Adipose tissue (tissue), 3 donors: Measurements from ENCODE around the gene ADIG. TPM values are rescaled to one million over a fixed set of nuclear protein-coding genes. Genes with fewer than 3 reads are reported as not detected.

ENCODE experiments used
- H3K27ac ChIP-seq: one replicate; pipeline ENCODE4 v1.5.1; 2013; ENCODE audit warnings: low read depth, low read length
- WGBS, 3 donors: extraction: QIAGEN DNeasy Blood & Tissue Kit; methylation state at CpG; one replicate each; pipeline ENCODE4 v1.1.7; 2013; 5-methylcytosine and 5-hydroxymethylcytosine counted together
- polyA plus RNA-seq, 3 donors: library from polyadenylated mRNA; stranded (reverse); fragments of 200-250 nt; gene quantifications; one replicate each; pipeline ENCODE4 v1.2.3, GENCODE V29; 2013
- donor health status: healthy with polysubstance abuse.
- donor health status: Bipolar disorder and iron deficiency.
- donor health status: healthy.

ADIG gene
- polyA plus RNA-seq, 3 donors = not detected

DNA sequence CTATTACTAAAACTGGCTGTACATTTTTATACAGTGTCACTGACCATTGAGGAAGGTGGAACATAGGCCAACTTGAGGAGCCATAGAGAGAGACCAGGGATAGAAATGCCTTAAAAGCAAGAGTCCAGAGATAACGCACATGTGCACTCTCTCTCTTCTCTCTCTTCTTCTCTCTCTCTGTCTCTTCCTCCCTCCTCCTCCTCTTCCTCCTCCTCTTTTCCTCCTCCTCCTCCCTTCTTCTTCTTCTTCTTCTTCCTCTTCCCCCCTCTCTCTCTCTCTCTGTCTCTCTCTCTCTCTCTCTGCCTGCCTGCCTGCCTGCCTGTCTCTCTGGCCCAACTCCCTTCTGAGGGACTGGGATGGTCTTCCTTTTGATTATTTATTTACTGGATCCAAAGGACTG is 16.3 kb upstream of the ADIG start:
- WGBS, 3 donors = 94 to 100% (median 95%) methylated on average over 1 of the region's 1 CpG
- H3K27ac ChIP-seq = no peak overlapping the region

- WGBS, 3 donors = 79 to 97% (median 96%) methylated on average over 6 of the region's 6 CpGs
- no peak overlapping the region for H3K27ac ChIP-seq
These were observed 14.9 kb upstream of the ADIG start for GRCh38 chr20:38566036-38566598.

GRCh38 chr20:38569747-38570525 is 11.1 kb upstream of the ADIG start:
- WGBS, 3 donors = 67 to 80% (median 76%) methylated on average over 5 of the region's 5 CpGs

GRCh38 chr20:38573413-38573812 is 7.6 kb upstream of the ADIG start:
- WGBS, 3 donors = 56 to 68% (median 64%) methylated on average over 7 of the region's 7 CpGs
- H3K27ac ChIP-seq = no peak overlapping the region

More at GRCh38 chr20:38569747-38570525, 11.1 kb upstream of the ADIG start:
- H3K27ac ChIP-seq = no peak overlapping the region

DNA sequence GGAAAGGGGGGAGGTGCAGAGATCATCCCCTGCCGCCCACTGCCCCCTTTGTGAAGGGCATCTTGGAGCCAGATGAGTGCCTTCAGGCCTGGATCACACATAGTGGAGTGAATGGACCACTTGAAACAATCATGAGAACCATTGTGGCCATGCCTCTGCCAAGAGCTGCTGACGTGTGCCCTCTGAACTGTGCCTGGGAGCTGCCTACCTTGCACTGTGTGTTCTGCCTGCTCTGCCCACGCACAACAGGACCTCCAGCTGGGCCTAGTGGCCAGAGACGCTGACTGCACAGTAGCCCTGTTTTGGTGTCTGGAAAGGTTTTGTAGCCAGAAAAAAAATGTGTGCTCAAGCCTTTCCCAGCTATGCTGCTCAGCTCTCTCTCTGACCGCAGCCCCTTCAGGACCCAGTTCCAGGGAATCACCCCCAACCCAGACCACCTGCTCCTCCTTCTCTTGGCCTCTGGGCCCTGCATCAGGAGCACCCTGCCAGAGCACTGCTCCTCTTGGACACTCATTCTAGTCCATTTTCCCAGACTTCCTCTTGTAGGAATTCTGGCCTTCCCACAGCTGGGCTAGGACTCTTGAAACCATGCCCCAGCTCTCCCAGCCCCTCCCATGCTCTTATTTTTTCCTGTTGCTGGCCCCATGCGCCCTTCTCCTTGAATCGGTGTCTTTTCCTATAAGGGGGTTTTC is 1.6 kb upstream of the ADIG start:
- 62 to 73% (median 66%) methylated on average over 7 of the region's 7 CpGs for WGBS, 3 donors
- no peak overlapping the region for H3K27ac ChIP-seq

GRCh38 chr20:38579921-38580320 is 1.1 kb upstream of the ADIG start:
- H3K27ac ChIP-seq = no peak overlapping the region
- 72 to 74% (median 74%) methylated on average over 4 of the region's 4 CpGs for WGBS, 3 donors

DNA sequence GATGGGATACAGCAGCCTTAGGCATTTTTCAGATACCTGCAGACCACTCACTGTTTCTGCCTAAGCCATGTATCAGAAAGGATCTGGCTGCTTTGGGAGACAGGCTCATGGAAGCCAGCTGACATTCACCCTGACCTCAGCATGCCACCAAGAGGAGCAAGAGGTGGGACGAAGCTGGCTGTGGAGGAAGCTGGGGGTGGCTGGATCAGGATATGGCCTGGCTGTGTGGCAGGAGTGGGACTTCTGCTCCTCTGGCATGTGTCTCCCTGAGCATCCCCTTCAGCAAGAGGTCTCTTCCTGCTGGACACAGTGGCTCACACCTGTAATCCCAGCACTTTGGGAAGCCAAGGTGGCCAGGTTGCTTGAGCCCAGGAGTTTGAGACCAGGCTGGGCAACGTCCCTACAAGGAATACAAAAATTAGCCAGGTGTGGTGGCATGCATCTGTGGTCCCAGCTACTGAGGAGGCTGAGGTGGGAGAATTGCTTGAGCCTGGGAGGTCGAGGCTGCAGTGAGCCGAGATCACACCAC is 897 bp downstream of the ADIG start:
- WGBS, 3 donors = 63 to 68% (median 67%) methylated on average over 4 of the region's 4 CpGs
- H3K27ac ChIP-seq = no peak overlapping the region

- WGBS, 3 donors = 47 to 92% (median 91%) methylated on average over 4 of the region's 4 CpGs
- no peak overlapping the region for H3K27ac ChIP-seq
These were observed 2.3 kb downstream of the ADIG start for GRCh38 chr20:38583306-38583705.

- WGBS, 3 donors = 48 to 54% (median 51%) methylated on average over 7 of the region's 7 CpGs
- H3K27ac ChIP-seq = no peak overlapping the region
These were observed 3.2 kb downstream of the ADIG start for GRCh38 chr20:38584099-38584763.

DNA sequence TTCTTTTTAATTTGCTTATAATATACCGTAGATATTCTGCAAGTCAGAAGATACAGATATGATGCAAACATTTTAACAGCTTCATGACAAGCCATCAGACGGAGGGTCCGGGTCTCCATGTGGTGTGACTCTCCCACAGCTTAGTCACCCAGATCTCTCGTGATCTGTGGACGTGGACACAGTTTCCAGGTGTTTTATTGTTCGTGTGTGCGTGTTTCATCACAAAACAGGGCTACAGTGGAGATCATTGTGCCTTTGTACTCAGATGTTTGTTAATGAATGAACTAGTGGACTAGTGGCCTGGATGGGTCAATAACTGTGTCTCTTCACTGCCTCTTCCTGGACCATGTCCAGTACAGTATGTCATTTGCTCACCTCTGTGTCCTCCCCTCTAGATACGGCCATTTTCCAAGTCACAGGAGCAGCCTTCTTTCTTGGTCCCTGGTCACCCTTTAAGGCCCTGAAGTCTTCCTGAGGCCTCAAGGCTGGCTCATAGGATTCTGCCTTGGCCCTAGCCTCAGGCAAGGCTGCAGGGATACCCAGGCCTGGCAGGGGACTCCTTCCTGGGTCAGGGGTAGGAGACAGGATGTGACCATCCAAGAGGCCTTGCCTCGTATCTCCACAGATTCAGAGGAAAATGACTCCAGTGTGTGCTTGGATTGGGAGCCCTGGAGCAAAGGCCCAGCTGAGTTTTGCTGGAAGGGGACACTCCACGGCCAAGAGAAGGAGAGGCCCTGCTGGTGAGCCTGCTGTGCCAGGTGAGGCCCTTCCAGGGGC is 4.6 kb downstream of the ADIG start:
- H3K27ac ChIP-seq = no peak overlapping the region
- 72 to 84% (median 82%) methylated on average over 10 of the region's 10 CpGs for WGBS, 3 donors

DNA sequence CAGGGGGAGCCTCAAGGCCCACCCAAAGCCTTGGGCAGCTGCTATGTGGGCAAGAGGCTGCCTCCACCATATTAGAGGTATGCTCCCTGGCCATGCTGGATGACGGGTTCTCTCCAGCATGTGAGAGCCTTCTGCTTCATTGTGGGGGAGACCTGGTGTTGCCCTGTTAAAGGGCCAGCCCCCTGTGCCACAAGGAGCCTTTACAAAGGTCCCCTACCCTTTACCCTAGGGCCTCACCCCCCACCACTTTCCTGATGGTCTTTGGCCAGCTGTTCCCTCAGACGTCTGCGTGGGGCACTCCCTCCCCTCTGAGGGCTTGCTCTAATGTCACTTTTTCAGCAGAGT is 5.2 kb downstream of the ADIG start:
- no peak overlapping the region for H3K27ac ChIP-seq
- 71 to 80% (median 72%) methylated on average over 3 of the region's 3 CpGs for WGBS, 3 donors

DNA sequence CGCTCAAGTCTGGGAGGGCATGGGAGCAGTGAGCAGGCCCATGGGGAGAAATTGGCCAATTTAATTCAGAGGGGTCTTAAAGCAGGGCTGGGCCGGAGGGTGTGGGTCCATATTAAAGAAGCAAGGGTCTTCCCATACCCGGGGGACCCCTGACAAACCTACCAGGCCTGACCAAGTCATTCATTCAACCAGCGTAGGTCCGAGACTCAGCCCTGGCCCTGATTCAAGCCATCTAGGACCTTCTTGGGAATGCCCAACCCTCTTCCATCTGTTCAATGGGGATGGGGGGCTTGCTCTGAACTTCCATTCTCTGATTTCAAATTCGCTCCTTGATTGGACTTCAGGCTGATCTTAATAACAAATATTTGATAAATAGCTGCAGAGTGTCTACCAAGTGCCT is 7.3 kb downstream of the ADIG start:
- no peak overlapping the region for H3K27ac ChIP-seq
- 83 to 91% (median 89%) methylated on average over 6 of the region's 6 CpGs for WGBS, 3 donors

- H3K27ac ChIP-seq = no peak overlapping the region
- WGBS, 3 donors = 79 to 88% (median 80%) methylated on average over 4 of the region's 4 CpGs
These were observed 8.4 kb downstream of the ADIG start for GRCh38 chr20:38589351-38589750.

DNA sequence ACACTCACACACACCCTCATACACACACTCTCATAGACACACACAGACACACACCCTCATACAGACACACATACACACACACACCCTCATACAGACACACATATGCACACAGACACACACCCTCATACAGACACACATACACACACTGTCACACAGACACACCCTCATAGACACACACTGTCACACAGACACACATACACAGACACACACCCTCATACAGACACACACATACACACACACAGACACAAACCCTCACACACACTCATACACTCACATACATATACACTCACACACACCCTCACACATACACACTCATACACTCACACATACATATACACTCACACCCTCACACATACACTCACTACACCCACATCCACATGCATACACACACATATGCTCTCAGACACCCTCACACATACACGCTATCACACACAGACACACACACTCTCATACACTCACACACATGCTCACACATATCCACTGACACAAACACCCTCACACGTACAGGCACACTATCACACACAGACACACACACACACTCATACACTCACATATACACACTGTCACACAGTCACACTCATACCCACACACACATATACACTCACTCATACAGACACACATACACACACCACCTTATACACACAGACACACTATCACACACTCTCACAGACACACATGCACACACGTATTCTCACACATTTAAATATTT is 9.1 kb downstream of the ADIG start:
- 77 to 84% (median 79%) methylated on average over 3 of the region's 3 CpGs for WGBS, 3 donors

GRCh38 chr20:38590676-38591473 is 9.9 kb downstream of the ADIG start:
- WGBS, 3 donors = 69 to 79% (median 76%) methylated on average over 18 of the region's 18 CpGs
- no peak overlapping the region for H3K27ac ChIP-seq

More for the DNA sequence above, 9.1 kb downstream of the ADIG start:
- H3K27ac ChIP-seq = no peak overlapping the region

DNA sequence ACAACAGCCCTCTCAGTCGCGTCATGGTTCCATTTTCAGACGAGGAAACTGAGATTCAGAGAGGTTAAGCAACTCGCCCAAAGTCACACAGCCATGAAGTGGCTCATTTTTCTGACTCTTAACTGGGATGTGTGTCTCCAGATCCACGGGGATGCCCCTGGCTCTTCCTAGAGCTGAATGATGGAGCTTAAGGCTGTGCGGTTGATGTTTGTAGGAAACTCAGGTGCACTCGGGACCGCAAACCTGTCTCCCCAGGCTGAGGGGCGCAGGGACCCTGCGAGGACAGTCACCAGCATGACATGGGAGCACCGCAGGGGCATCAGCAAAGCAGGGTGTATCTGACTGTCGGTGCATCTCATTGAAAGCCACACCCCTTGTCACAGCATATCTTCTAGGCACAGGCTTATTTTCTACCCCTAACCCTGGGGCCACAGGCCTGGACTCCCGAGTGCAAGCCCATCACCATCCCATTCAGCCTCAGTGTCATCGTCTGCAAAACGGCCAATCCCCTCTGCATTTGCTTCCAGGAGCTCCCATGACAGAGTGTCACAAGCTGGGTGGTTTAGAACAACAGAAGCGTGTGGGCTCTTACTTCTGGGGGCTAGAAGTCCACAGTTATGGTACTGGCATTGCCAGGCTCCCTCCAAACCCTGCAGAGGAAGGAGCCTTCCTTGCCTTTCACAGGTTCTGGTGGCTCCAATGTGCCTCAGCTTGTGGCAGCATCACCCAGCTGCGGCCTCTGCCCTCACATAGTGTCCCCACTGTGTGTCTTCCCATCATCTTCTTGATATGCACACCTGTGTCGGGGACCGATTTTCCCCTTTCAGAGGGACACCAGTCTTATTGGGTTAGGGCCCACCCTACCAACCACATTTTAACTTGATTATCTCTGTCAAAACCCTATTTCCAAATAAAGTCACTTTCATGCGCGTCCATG is 10.7 kb downstream of the ADIG start:
- 82 to 87% (median 85%) methylated on average over 21 of the region's 21 CpGs for WGBS, 3 donors
- no peak overlapping the region for H3K27ac ChIP-seq
